Fibroblast of skin of left biceps (primary cell): ENCODE data around the gene CXCL17.
"Not testable (repeated sequence)": the region's sequence is repeated elsewhere in the genome, so short reads cannot be mapped to it uniquely, and the experiment has no call there.

ENCODE experiments used
- DNase-seq, 2 experiments: peaks; one replicate each; pipeline ENCODE4 v3.0.0-alpha.2; 2013; ENCODE audit warnings: low read depth in 2 of 2

The CXCL17 gene

GRCh38 chr19:42442833-42443232 lies at the start of gene CXCL17:
CXCL17 (minus strand) TSS chr19:42442946; CDS start chr19:42442832, 114 bp downstream.
- no peak for DNase-seq

GRCh38 chr19:42488783-42489521 lies 46.2 kb upstream of the CXCL17 start:
- no peak for DNase-seq

GRCh38 chr19:42487798-42488178 lies 45.0 kb upstream of the CXCL17 start:
- no peak for DNase-seq

- peak in 1 of 2 experiments; percentile 36 for DNase-seq
Observed at GRCh38 chr19:42487032-42487797, 44.5 kb upstream of the CXCL17 start.

GRCh38 chr19:42485036-42485435 lies 42.3 kb upstream of the CXCL17 start:
- DNase-seq = not testable (repeated sequence)

- no peak for DNase-seq
Observed at GRCh38 chr19:42480335-42481095, 37.8 kb upstream of the CXCL17 start.

- DNase-seq = no peak
Observed at GRCh38 chr19:42479736-42480135, 37.0 kb upstream of the CXCL17 start.

- no peak for DNase-seq
Observed at GRCh38 chr19:42478765-42479311, 36.1 kb upstream of the CXCL17 start.

GRCh38 chr19:42477933-42478332 lies 35.2 kb upstream of the CXCL17 start:
- DNase-seq = no peak

GRCh38 chr19:42477117-42477516 lies 34.4 kb upstream of the CXCL17 start:
- DNase-seq = no peak

- DNase-seq = no peak
Observed at GRCh38 chr19:42475366-42475765, 32.6 kb upstream of the CXCL17 start.

- no peak for DNase-seq
Observed at GRCh38 chr19:42474743-42475142, 32.0 kb upstream of the CXCL17 start.

GRCh38 chr19:42473686-42474085 lies 30.9 kb upstream of the CXCL17 start:
- DNase-seq = no peak

GRCh38 chr19:42472402-42473147 lies 29.8 kb upstream of the CXCL17 start:
- no peak for DNase-seq

GRCh38 chr19:42471554-42472249 lies 29.0 kb upstream of the CXCL17 start:
- no peak for DNase-seq

- no peak for DNase-seq
Observed at GRCh38 chr19:42469311-42470235, 26.8 kb upstream of the CXCL17 start.

- peak; percentile 71 for DNase-seq
Observed at GRCh38 chr19:42468273-42468796, 25.6 kb upstream of the CXCL17 start.

GRCh38 chr19:42467183-42467760 lies 24.5 kb upstream of the CXCL17 start:
- DNase-seq = no peak
